HEK293 (cell line): ENCODE results near the gene MYLK2.

Source experiments
- CTCF ChIA-PET: fragments of 350-600 bp; formaldehyde crosslinking; extraction: SDS; loops from one replicate; lab custom pipeline; 2021; ENCODE audit warnings: antibody characterized with exemption; lab: Yijun Ruan, JAX
- POLR2A ChIA-PET: fragments of 300-600 bp; formaldehyde crosslinking; extraction: SDS; loops from one replicate; lab custom pipeline; 2020; ENCODE audit warnings: antibody characterized with exemption, inconsistent platforms; lab: Yijun Ruan, JAX
- H3K27ac ChIP-seq: fragments of 200-500 bp; sonication (Bioruptor generic); 2 replicates; pipeline ENCODE4 v1.5.1; 2014; ENCODE audit warnings: low read depth, low read length, control low read depth, inconsistent platforms; ENCODE audit errors: extremely low read depth
- H3K36me3 ChIP-seq, 2 experiments: fragments of 200-500 bp in 1 of 2; sonication (Bioruptor generic) in 1 of 2; 1 replicate in 1 of 2; 2 replicates in 1 of 2; pipeline ENCODE4 v1.5.1; 2014 to 2017; ENCODE audit warnings: inconsistent platforms in 2 of 2, low read length in 2 of 2; ENCODE audit not compliant: control insufficient read depth in 2 of 2, insufficient read depth in 1 of 2
- H3K4me1 ChIP-seq: fragments of 200-500 bp; sonication (Bioruptor generic); 2 replicates; pipeline ENCODE4 v1.5.1; 2014; ENCODE audit warnings: mild to moderate bottlenecking, low read length, inconsistent platforms; ENCODE audit not compliant: control insufficient read depth, insufficient read depth
- H3K4me3 ChIP-seq: 2 replicates; pipeline ENCODE4 v1.5.1; 2011; ENCODE audit warnings: low read depth, mild to moderate bottlenecking, control low read depth, low read length, moderate library complexity
- H3K9me3 ChIP-seq: fragments of 200-500 bp; sonication (Bioruptor generic); 2 replicates; pipeline ENCODE4 v1.5.1; 2014; ENCODE audit warnings: low read depth, low read length, inconsistent platforms; ENCODE audit not compliant: control insufficient read depth, insufficient read depth
- GLIS1 ChIP-seq: fragments of 450-650 bp; formaldehyde crosslinking; IDR thresholded peaks from 2 replicates; pipeline ENCODE4 v1.5.1; 2016; ENCODE audit warnings: missing biosample characterization, missing genetic modification characterization
- KLF8 ChIP-seq: fragments of 450-650 bp; formaldehyde crosslinking; IDR thresholded peaks from 2 replicates; pipeline ENCODE4 v1.5.1; 2016; ENCODE audit warnings: missing biosample characterization, missing genetic modification characterization
- YY2 ChIP-seq: fragments of 450-650 bp; formaldehyde crosslinking; IDR thresholded peaks from 2 replicates; pipeline ENCODE4 v1.5.1; 2016; ENCODE audit warnings: missing biosample characterization, missing genetic modification characterization
- ZFP69B ChIP-seq: fragments of 450-650 bp; formaldehyde crosslinking; IDR thresholded peaks from 2 replicates; pipeline ENCODE4 v1.5.1; 2016; ENCODE audit warnings: missing biosample characterization, missing genetic modification characterization
- ZNF121 ChIP-seq: fragments of 450-650 bp; formaldehyde crosslinking; IDR thresholded peaks from 2 replicates; pipeline ENCODE4 v1.5.1; 2016; ENCODE audit warnings: missing biosample characterization, missing genetic modification characterization
- ZNF146 ChIP-seq: fragments of 450-650 bp; formaldehyde crosslinking; IDR thresholded peaks from 2 replicates; pipeline ENCODE4 v1.5.1; 2016; ENCODE audit warnings: missing biosample characterization, missing genetic modification characterization
- ZNF266 ChIP-seq: fragments of 450-650 bp; formaldehyde crosslinking; IDR thresholded peaks from 2 replicates; pipeline ENCODE4 v1.5.1; 2016; ENCODE audit warnings: missing biosample characterization, missing genetic modification characterization, low read depth
- ZNF350 ChIP-seq: fragments of 450-650 bp; formaldehyde crosslinking; IDR thresholded peaks from 2 replicates; pipeline ENCODE4 v1.5.0; 2017; ENCODE audit warnings: missing biosample characterization, mild to moderate bottlenecking, missing genetic modification characterization
- ZNF354C ChIP-seq: fragments of 450-650 bp; formaldehyde crosslinking; IDR thresholded peaks from 2 replicates; pipeline ENCODE4 v1.5.1; 2016; ENCODE audit warnings: missing biosample characterization, missing genetic modification characterization, low read depth, borderline replicate concordance
- ZNF391 ChIP-seq: fragments of 450-650 bp; formaldehyde crosslinking; IDR thresholded peaks from 2 replicates; pipeline ENCODE4 v1.5.1; 2016; ENCODE audit warnings: low read depth, missing biosample characterization, missing genetic modification characterization, borderline replicate concordance
- TF ChIP-seq, protein P1 (sequence below): fragments of 450-650 bp; formaldehyde crosslinking; IDR thresholded peaks from 2 replicates; pipeline ENCODE4 v1.5.1; 2016; ENCODE audit warnings: missing biosample characterization, missing genetic modification characterization
- TF ChIP-seq, protein P2 (sequence below): fragments of 450-650 bp; formaldehyde crosslinking; IDR thresholded peaks from 2 replicates; pipeline ENCODE4 v1.5.1; 2016; ENCODE audit warnings: missing biosample characterization, missing genetic modification characterization
- TF ChIP-seq, protein P3 (sequence below): fragments of 450-650 bp; formaldehyde crosslinking; IDR thresholded peaks from 2 replicates; pipeline ENCODE4 v1.5.1; 2016; ENCODE audit warnings: missing biosample characterization, missing genetic modification characterization

MYLK2 gene

DNA sequence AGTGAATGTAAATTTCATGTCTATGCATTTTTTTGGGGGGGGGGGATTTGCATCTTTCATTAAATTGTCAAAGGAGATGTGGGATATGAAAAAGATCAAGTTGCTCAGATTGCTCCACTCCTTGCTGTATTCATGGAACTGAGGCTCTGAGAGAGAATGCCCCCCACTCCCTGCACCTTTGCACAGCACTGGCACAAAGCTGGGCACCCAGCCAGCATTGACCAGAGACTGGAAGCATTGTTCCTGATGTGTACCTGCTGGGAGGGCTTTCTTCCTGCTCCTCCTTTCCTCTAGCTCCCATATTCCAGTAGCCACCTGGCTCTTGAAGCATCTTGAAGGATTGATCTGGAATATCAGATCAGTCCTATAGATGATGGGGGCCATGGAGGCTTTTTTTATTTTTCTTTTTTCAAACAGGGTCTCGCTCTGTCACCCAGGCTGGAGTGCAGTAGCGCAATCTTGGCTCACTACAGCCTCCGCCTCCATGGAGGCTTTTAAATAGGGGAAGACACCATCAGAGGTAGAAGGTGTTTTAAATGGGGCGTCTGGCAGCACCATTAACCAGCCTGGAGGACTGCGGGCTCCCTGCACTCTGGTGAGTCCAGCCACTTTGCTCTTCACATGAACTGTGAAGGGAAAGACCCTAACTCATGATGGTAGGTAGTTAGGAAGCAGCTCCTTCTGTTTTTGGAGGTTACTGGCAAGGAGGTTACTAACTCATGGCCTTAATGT lies 40.3 kb downstream of the MYLK2 start:
- TF ChIP-seq, protein P1, sequence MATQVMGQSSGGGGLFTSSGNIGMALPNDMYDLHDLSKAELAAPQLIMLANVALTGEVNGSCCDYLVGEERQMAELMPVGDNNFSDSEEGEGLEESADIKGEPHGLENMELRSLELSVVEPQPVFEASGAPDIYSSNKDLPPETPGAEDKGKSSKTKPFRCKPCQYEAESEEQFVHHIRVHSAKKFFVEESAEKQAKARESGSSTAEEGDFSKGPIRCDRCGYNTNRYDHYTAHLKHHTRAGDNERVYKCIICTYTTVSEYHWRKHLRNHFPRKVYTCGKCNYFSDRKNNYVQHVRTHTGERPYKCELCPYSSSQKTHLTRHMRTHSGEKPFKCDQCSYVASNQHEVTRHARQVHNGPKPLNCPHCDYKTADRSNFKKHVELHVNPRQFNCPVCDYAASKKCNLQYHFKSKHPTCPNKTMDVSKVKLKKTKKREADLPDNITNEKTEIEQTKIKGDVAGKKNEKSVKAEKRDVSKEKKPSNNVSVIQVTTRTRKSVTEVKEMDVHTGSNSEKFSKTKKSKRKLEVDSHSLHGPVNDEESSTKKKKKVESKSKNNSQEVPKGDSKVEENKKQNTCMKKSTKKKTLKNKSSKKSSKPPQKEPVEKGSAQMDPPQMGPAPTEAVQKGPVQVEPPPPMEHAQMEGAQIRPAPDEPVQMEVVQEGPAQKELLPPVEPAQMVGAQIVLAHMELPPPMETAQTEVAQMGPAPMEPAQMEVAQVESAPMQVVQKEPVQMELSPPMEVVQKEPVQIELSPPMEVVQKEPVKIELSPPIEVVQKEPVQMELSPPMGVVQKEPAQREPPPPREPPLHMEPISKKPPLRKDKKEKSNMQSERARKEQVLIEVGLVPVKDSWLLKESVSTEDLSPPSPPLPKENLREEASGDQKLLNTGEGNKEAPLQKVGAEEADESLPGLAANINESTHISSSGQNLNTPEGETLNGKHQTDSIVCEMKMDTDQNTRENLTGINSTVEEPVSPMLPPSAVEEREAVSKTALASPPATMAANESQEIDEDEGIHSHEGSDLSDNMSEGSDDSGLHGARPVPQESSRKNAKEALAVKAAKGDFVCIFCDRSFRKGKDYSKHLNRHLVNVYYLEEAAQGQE (tag by site-specific recombination) = no peak
- no peak for TF ChIP-seq ZFP69B (tag by site-specific recombination)
- TF ChIP-seq ZNF266 (tag by site-specific recombination) = no peak
- no peak for TF ChIP-seq ZNF354C
- no peak for TF ChIP-seq ZNF391
- TF ChIP-seq ZNF121 (tag by site-specific recombination) = no peak
- TF ChIP-seq ZNF146 (tag by site-specific recombination) = no peak
- TF ChIP-seq, protein P2, sequence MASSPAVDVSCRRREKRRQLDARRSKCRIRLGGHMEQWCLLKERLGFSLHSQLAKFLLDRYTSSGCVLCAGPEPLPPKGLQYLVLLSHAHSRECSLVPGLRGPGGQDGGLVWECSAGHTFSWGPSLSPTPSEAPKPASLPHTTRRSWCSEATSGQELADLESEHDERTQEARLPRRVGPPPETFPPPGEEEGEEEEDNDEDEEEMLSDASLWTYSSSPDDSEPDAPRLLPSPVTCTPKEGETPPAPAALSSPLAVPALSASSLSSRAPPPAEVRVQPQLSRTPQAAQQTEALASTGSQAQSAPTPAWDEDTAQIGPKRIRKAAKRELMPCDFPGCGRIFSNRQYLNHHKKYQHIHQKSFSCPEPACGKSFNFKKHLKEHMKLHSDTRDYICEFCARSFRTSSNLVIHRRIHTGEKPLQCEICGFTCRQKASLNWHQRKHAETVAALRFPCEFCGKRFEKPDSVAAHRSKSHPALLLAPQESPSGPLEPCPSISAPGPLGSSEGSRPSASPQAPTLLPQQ (tag by site-specific recombination) = no peak
- no peak for TF ChIP-seq KLF8 (tag by site-specific recombination)
- no peak for TF ChIP-seq ZNF350 (tag by site-specific recombination)
- no peak for TF ChIP-seq YY2 (tag by site-specific recombination)
- TF ChIP-seq, protein P3, sequence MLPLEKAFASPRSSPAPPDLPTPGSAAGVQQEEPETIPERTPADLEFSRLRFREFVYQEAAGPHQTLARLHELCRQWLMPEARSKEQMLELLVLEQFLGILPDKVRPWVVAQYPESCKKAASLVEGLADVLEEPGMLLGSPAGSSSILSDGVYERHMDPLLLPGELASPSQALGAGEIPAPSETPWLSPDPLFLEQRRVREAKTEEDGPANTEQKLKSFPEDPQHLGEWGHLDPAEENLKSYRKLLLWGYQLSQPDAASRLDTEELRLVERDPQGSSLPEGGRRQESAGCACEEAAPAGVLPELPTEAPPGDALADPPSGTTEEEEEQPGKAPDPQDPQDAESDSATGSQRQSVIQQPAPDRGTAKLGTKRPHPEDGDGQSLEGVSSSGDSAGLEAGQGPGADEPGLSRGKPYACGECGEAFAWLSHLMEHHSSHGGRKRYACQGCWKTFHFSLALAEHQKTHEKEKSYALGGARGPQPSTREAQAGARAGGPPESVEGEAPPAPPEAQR (tag by site-specific recombination) = no peak
- POLR2A ChIA-PET = interaction anchor here (0.6 to 1.2 kb wide), 3 partner anchors 74 to 160 kb away, joined by 3 read pairs; partner anchors contain the start of gene PDRG1
- CTCF ChIA-PET = interaction anchor here (0.5 to 3.5 kb wide), 4 partner anchors 13 to 178 kb away, joined by 3 to 16 read pairs (median 6); partner anchors contain the start of gene PDRG1
- Histone ChIP-seq H3K27ac (no peak overlapping the region), H3K4me3 (no peak overlapping the region), H3K36me3 (no peaks in the 10 kb centered on the region), H3K9me3 (no peaks in the 10 kb centered on the region), H3K4me1 (0 out of 2 replicates have a peak, but pooled peaks cover 2% of the 10 kb centered on the region)

DNA sequence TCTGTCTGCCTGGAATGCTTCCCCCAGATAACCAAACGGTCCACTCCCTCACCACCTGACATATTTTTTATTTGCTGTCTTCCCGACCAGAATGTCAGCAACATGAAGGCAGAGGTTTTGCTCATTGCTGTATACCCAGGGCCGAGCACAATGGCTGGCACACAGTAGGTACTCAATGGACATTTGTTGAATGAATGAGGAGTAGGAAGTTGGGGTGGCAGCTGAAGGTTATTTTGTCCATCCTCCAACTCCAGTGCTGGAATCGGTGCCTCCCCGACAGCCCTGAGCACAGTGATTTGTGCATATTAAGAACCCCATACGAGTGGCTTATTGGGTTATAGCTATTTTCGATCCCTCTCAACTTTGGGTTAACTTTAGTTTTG lies 40.8 kb downstream of the MYLK2 start:
- H3K27ac ChIP-seq = no peak overlapping the region
- TF ChIP-seq GLIS1 = no peak
- no peaks in the 10 kb centered on the region for H3K36me3 ChIP-seq
- 0 out of 2 replicates have a peak, but pooled peaks cover 2% of the 10 kb centered on the region for H3K4me1 ChIP-seq
- ChIA-PET POLR2A (interaction anchor here (0.6 to 1.2 kb wide), 2 partner anchors 74 to 92 kb away, joined by 3 read pairs; partner anchors contain the start of gene PDRG1), CTCF (interaction anchor here (0.6 to 3.5 kb wide), 3 partner anchors 13 to 92 kb away, joined by 4 to 16 read pairs (median 7); partner anchors contain the start of gene PDRG1)
- no peaks in the 10 kb centered on the region for H3K9me3 ChIP-seq
- H3K4me3 ChIP-seq = no peak overlapping the region
